ENCODE measurements around the gene PALD1.

The PALD1 gene

DNA sequence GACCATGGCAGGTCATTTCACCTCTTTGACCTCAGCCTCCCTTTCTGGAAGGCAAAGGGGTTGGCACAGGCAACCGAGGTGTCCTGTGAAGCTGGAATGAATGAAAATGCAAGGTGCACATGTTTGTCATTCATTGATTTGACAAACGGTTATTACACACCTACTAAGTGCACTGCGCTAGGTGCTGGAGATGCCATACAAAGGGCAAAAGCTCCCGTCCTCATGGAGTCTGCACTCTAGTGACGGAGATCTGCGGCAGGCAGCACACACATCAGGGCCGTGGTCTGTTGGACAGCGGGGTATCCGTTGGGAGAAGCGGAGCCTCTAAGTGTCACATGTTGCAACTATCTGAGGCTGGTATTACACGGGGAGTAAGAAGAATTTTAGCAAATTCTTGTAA lies 79.7 kb downstream of the PALD1 start:
- no peak for DNase-seq

DNA sequence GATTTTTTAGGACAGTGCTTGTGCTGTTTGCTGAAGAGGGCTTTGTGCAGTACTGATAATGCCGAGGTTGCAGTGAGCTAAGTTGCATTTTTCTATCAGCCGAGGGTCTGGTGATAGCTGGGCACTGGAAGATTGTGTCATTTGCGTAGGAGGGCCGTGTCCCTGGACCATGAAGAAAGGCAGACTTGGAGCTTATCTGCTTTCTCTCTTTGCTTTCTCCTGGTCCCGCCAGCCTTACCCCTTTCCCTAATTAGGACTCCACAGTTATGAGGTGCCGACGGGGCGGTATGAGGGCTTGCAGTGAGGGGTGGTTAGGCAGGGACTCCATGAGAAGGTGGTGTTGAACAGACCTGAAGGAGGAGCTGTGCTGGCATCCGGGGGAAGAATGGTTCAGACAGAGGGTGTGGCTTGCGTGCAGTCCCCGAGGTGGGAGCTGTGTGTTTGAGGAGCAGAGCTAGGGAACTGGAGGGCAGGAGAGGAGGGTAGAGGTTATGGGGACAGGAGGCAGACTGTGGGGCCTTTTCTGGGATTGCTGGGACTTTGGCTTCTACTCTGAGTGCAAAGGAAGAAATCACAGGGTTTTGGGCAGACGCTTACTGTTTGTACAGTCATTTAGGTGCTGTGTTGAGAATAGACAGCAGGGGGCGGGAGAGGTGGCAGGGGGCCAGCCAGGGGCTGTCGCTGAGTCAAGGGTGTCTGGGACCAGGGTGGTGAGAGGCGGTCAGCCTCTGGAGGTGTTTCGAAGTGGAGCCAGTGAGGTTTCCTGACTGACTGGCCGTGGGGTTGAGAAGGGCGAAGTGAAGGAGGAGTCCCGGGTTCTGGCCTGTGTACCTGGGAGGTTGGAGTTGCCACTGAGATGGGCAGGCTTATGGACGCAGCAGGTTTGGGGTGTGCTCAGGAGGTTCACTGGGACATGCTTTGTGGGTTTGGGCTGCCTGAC lies 80.6 kb downstream of the PALD1 start:
- DNase-seq: no peak

DNA sequence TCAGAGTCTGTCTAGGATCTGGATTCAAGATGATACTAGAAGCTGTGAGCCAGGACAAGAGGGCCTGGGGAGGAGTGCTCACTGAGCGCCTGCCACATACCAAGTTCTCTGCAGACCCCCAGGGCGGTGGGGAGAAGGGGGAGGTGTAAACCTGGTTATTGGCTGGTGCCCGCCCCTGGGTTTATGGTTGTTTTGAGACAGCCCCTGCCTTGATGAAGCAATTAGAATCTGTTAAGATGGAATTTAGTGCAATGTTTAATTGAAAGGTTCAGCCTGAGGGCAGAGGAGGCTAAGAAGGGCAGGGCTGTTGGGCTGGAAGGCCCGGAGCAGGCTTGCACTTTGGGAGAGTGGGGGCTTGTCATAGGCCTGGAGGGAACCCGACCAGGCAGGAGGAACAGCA lies 81.3 kb downstream of the PALD1 start:
- no peak for DNase-seq

DNA sequence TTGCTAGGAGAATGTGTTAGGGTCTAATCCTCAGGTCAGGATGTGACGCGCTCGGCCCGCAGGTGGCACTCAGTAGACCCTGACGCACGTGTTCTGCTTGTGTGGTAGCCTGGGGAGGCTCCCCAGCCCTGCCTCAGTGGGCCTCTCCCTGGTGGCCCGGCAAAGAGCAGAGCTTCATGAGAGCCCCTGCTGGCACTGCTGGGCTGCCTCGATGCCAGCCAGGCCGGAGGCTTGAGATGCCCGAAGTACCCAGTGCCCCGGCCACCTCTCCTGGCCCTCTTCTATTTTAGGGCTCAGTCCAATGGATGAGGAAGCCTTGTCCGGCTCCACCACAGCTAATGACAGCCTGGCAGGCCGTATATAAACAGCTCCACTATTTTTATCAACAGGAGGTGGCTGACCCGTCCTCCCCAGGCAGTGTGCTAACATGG lies 82.0 kb downstream of the PALD1 start:
- DNase-seq: no peak

DNA sequence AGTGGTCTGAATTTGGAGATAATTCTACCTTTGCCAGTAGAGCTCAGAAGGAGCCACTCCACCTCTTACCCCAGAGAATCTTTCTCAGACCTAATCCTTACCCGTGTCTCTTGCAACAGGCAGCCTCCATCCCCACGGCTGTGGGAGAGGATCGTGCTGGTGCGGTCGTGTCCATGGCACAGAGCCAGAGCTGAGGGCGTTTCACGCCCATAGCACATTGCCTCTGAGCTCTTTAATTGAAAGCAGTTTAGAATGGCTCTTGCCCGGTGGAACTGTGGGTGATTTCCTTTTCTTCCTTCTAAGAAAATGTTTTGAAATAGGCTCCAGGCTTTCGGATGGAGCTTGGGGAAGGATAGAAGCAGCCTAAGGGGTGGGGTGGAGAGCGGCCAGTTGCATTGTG lies 82.5 kb downstream of the PALD1 start:
- DNase-seq: no peak

DNA sequence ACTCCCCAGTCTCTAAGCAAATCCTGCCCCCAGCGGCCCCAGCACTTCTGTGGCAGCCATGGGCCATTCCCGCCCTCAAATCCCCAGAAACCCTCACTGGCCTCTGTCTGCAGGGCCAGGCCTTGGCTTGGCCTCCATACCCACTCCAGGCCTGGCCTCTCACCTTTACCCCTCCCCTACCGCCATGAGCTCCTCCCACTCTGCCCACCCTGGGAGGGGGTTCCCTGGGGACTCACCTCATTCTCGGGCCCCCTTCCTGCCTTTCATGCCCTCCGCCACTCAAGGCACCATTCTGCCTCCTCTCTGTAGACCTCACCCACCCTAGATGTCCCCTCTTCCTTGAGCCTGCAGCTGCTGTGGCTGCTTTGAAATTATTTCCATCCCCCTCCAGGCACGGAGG lies 83.0 kb downstream of the PALD1 start:
- no peak for DNase-seq

DNA sequence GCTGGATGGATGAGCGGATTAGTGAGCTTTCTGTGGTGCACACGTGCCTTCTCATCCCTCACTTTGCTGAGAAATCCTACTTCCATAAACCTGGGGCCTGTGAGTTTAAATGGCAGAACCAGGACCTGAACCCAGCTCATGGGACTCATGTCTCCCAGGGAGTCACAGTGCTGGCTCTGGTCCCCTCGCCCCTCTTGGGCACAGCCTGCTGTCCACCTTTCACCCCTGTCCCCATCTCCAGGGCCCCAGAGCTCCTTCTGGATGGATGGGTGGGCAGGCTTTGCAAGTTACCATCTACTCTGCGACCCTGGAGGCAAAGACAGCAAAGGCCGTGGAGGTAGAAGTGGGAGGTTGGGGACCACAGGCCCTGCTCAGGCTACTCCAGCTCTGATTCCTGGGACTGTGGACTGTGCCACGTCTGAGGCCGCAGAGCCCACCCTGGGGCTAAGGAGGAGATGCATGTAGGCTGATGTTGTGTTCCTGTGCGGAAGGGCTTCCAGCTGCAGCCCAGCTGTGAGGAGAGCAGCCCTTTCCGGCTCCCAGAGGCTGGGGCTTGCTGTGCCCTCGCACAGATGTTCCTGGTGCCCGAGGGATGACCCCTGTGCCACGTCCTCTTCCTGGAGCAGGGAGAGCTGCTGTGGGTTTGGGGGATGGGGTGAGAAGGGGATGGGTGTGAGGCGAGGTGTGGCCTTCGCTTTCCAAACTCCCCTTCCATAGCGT lies 83.6 kb downstream of the PALD1 start:
- no peak for DNase-seq

DNA sequence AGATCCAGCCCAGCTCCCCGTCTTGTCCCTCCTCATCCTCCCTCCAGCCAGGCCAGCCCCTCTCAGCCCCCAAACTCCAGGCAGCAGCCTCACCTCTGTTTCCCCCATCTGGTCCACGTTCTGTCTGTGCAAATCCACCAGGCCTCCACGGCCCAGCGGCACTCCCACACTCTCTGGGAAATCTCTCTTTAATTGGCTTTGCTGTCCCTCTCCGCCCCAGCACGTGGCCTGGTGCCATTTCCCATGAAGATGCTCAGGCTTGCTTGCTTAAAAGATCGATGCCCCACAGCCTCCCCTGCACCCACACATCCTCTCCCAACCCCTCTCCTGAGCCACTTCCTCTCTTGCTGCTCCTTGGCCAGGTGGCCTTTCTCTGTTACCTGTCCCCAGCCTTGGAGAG lies 84.7 kb downstream of the PALD1 start:
- no peak for DNase-seq

DNA sequence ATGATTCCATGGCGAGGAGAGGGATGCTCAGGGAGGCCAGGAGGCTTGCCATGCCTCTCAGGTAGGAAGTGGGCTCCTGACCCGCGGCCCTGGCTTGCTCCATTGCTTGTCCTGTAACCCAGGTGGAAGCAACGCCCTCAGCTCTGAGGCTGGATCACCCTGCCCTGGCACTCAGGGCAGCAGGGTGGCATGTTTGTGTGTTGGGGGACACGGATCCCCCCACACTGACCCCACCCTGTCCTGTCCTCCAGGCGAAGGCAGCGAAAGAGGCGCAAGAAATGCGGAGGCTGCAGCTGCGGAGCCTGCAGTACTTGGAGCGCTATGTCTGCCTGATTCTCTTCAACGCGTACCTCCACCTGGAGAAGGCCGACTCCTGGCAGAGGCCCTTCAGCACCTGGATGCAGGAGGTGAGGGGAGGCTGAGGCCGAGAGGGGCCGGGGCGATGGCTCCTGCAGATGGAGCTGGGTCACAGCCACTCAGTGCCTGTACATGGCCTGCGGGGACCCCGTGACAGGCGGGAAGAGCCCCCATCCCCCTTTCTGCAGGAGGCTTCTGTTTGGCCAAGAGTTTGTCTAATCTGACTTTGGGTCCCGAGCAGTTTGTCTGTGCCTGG lies 85.7 kb downstream of the PALD1 start:
- DNase-seq: no peak

DNA sequence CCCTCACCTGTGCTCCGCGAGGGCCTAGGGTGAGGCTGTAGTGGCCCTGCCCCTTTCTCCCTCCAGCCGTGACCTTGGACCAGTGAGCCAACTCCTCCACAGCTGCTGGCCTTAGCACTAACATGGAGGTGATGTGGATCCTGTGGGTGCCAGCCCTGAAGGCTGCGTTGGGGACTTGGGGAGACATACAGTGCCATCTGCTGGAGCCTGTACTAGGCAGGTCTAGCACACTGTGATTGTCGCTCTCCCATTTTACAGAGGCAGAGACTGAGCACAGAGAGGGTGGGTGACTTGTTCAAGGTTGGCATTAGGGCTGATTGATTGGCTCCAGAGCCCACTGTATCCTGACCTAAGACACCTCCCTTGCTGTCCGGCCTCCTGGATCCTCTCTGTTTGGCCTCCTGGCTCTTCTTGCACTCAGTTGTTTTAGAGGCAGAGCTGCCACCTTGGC lies 86.4 kb downstream of the PALD1 start:
- no peak for DNase-seq

DNA sequence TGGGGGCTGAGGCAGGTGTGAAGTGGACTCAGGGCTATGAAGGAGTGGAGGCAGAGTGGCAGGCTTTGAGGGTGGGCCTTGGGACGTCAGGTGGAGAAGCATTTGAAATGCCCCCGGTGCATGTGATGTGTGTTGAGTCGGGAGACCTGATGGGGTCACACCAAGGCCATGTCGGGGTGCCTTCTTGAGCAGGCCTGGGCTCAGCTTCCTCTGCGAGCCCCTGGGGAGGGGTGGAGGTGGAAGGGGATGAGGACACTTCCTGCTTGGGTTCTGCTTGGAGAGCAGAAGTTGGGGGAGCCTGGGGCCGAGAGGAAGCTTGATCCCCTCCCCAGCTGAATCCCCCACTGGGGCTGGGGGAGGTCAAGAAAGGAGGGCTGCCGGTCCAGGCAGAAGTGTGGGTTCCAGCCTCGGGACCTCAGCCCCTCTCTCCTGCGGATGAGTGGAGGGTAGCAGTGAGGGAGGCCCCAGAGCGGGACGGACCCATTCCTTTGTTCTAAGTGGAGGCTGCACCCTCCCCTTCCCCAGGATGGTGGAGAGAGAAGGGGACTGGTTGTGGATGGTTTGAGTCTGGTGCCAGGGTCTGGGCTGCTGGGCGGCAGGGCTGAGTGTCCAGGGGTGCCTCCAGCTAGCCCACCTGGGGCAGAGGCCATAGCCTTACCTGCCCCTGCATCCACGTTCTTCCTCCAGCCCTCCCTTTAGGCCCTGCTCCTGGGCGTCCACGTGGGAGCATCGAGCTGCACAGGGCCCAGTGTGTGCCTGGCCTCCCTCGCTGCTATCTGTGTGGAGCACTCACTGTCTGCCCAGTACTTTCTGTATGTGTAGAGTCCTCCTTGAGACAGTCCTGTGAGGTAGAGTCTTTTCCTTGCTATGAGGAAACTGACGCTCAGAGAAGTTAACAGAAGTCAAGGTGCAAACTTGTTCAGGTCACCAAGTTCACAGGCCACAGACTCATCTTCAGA lies 87.3 kb downstream of the PALD1 start:
- DNase-seq: no peak

DNA sequence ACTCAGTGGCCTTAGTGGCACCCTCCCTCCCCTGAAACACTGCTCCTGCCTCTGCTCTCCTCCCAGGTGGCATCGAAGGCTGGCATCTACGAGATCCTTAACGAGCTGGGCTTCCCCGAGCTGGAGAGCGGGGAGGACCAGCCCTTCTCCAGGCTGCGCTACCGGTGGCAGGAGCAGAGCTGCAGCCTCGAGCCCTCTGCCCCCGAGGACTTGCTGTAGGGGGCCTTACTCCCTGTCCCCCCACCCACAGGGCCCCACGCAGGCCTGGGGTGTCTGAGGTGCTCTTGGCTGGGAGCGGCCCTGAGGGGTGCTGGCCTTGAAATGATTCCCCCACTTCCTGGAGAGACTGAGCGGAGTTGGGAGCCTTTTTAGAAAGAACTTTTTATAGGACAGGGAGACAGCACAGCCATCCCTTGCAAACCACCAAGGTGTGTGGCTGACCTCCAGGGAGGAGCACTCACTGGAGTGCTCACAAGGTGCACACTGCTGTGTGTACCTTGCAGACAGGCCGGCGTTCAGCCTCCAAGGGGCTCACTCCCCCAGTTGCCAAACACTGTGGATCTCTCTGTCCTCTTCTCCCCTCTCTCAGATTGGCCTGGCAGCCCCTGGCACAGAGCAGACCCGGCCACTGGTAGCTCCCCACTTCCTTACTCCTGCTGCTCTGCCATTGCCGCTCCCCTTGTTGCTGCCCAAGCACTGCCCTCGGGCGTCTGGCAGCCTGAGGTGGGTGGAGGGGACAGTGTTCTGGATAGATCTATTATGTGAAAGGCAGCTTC lies 88.1 kb downstream of the PALD1 start:
- no peak for DNase-seq

DNA sequence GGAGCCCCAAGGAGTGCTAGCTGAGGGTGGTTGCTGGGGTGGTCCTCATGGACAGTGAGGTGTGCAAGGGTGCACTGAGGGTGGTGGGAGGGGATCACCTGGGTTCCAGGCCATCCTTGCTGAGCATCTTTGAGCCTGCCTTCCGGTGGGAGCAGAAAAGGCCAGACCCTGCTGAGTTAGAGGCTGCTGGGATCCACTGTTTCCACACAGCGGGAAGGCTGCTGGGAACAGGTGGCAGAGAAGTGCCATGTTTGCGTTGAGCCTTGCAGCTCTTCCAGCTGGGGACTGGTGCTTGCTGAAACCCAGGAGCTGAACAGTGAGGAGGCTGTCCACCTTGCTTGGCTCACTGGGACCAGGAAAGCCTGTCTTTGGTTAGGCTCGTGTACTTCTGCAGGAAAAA lies 89.0 kb downstream of the PALD1 start:
- no peak for DNase-seq

DNA sequence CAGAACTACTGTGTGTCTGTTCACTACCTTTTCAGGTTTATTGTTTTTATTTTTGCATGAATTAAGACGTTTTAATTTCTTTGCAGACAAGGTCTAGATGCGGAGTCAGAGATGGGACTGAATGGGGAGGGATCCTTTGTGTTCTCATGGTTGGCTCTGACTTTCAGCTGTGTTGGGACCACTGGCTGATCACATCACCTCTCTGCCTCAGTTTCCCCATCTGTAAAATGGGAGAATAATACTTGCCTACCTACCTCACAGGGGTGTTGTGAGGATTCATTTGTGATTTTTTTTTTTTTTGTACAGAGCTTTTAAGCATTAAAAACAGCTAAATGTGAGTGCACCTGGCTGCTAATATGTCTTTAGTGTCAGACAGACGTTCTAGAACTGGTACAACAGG lies 89.5 kb downstream of the PALD1 start:
- DNase-seq: no peak

DNA sequence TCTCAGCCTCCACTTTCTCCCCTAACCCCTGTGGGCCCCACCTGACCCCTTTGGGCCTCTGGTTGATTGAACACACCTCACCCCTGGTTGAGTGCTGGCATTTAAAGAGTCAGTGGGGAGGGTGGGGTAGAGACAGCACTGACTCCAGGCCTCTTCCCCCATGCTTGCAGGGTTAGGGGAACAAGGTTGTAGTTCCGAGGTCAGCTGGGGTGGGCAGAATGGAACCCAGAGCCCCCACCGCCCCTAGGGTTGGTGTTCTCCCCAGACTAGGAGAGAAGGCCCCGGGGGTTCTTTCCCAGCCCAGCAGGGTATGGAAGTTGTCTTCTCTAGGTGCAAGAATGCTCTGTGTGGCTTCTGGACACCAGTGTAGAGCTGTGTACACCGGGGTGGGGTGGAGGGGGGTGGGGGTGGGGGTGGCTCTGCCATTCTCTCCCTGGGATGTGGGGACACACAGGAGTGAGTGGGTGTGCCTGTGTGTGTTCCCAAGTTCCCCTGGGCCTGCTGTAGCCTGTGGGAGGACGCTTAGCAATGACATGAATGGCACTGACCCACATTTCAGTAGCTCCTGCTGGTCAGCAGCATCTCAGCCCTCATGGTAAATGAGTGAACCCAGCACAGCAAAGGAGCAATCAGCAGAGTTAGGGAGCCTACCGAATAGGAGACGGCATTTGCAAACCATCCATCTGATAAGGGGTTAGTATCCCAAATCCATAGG lies 90.4 kb downstream of the PALD1 start:
- DNase-seq: no peak

DNA sequence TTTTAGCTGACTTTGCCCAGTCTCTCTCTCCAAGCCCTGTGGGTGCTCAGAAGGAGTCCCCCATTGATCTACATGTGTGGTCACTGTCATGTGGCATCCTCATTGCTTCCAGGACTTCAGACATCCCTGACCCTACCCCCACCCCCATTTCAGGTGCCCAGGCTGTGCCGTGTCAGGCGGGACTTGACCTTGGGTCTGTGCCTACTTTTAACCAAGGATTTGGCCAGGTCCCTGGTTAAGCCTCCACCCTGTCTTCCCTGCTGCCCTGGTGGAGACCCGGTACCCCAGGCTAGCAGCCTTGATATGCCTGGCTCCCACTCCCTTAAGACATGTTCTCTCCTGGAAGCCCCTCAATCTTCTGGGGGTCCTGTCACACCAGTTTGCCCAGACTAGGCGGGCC lies 92.7 kb downstream of the PALD1 start:
- DNase-seq: no peak

DNA sequence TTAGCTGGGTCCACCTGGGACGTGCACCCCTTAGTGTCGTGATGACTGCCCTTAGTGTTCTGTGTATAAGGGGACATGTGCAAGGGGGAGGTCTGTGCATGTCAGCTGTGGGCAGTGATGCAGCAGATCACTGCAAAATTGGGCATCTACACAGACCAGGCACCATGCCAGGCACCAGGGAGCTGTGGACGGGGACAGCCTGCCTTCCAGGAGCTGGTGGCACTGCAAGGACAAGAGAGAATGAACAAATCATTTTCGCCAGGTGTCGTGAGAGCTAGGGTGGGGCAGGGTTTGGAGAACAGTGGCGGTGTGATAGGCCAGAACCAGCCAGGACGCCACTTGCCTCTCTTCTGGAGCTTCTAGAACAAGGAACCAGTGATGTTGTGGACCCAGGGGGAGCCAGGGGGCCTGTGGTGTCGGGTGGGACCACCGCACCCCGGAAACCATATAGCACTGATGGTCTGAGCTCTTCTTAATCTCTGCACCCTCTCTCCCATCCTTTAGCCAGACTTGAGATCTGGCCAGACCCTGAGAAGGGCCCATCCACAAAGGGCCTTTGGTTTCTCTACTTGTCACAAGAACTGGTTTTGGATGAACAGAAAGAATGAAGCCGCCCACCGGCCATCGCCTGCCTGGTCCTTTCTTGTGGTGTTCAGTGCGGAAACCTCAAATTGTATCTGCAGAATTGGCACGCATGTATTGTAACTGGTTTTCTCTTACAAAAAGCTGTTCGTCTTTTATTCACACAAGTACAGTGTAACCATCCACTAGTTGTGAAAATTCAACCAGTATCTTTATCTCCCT lies 93.3 kb downstream of the PALD1 start:
- no peak for DNase-seq

DNA sequence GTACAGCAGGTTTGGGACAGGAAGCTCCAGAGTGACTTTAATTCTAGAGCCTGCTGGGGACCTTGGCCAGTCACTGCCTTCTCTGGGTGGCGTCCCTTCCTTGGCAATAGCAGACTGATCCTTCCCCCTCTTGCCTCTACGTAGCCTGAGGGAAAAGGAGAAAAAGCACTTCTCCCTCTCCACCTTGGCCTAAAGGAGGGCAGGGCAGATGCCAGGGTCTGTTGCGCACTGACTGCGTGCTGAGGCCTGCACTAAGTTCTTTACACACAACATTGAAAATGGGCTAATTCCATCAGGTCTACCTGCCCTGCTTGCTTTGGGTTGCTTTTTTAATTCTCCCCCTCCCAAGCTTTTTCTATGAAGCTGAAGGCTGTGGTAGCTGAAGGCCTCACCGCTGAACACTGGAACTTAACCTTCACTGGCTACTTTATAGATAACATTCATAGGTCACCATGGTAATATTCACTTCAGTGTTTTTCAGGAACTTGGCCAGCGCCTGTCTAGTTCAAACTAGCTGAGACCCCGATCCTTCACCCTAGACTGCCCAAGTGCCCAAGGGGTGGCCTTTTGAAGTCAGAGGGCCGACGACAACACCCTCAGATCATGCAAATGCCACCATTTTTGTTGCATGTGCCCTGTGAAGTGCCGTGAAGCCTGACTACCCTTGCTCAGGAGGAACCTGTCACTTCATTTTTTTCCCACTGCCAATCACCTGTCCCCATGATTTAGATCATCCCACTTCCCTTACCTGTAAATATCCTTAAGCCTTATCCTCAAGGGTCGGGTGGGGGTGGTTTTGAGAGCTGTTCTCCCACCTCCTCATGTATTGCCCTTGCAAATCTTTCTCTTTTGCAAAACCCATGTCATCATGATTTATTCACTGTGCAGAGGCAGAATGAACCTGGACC lies 95.3 kb downstream of the PALD1 start:
- DNase-seq: no peak

DNA sequence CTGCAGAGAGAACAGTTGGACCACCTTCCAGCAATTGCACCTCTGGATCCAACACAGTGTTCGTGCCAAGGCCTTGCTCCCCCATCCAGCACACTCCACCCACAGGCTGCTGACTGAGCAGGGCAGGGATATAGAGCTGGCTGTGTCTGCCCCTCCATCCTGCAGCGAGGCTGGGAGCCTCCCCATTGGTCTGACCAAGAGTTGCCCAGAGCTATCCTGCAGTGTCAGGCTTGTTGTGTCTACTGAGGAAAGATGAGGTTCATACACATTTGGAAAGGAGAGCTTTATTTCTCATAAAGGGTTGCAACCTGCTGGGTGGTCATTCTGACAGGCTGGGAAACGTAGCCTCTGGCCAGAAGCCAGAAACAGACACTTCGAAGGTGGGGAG lies 96.9 kb downstream of the PALD1 start:
- DNase-seq: no peak

Measured in SW 1271 (cell line).